Activated T-cell treated with anti-CD3 and anti-CD28 coated beads, Interleukin-2, amount 50 U/mL, for 1 hour (primary cell): ENCODE data around the gene PTPRN2.

Experiments
- DNase-seq: peaks from one replicate; pipeline ENCODE4 v3.0.0-alpha.2; 2020

Gene PTPRN2

DNA sequence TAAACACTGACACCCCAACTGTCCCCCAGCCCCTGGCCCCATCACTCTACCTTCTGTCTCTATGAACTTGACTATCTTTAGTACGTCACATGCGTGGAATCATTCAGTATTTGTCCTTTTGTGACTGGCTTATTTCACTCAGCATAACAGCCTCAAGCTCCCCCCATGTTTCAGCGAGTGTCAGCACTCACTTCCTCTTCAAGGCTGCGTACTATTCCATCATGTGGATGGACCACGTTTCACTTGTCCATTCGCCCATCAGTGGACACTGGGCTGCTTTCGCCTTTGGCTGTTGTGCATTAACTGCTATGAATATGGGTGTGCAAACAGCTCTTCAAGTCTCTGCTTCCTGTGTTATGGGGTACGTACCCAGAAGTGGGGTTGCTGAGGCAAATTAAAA lies 100.7 kb downstream of the PTPRN2 start:
- DNase-seq: no peak

DNA sequence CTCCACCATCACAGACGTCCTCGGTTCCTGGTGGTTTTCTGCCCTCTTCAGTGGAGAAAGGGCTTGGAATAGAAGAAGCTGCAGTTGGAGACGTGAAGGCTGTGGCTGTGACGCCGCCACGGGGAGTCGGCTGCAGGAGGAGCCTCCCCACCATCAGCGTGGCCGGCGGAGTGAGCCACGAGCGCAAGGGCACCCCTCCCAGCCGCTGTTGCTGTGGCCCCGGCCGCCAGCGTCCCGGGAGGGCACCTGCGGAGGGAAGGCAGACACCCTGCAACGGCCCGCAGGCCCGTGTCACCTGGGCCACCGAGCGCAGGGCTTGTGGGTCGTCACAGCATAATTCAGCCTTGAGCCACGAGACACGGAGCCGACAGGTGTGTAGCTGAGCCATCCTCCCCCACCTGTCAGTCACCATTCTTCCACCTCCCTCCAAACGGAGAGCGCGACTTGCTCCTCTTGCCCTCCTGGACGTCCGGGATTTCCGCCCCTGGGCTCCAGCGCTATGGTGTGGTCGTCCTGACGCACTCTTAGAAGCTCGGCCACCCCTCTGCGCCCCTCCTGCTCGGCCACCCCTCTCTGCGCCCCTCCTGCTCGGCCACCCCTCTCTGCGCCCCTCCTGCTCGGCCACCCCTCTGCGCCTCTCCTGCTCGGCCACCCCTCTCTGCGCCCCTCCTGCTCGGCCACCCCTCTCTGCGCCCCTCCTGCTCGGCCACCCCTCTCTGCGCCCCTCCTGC lies 102.7 kb downstream of the PTPRN2 start:
- DNase-seq: no peak

DNA sequence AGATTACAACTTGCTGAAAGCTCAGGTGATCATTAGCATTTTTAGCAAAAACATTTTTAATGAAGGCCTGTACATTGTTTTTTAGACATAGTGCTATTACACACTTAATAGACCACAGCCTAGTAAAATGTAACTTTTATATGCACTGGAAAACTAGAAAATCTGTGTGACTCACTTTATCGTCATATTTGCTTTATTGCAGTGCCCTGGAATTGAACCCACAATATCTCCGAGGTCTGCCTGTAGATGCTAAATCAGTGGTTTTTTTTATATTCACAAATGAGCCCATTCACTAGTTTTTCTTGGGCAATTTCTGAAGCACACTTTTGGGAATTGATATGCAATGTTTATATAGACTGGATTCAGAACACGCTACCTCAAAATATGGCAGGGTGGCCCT lies 105.1 kb downstream of the PTPRN2 start:
- DNase-seq: no peak

DNA sequence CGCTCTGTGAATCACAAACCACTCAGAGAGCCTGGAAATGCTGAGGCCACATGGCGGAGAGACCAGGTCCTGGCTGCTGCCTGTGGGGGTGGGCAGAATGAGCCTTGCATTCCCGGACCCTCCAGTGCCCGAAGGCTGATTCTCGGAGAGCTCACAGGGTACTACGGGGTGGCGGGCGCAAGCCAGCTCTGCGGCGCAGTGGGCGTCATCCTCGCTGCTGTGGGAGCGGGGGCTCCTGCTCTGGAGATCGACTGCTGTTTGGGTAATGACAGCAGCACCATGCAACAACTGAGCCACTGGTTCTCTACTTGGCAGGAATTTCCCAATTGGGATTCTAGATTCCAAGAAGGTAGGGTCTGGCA lies 108.0 kb downstream of the PTPRN2 start:
- no peak for DNase-seq

DNA sequence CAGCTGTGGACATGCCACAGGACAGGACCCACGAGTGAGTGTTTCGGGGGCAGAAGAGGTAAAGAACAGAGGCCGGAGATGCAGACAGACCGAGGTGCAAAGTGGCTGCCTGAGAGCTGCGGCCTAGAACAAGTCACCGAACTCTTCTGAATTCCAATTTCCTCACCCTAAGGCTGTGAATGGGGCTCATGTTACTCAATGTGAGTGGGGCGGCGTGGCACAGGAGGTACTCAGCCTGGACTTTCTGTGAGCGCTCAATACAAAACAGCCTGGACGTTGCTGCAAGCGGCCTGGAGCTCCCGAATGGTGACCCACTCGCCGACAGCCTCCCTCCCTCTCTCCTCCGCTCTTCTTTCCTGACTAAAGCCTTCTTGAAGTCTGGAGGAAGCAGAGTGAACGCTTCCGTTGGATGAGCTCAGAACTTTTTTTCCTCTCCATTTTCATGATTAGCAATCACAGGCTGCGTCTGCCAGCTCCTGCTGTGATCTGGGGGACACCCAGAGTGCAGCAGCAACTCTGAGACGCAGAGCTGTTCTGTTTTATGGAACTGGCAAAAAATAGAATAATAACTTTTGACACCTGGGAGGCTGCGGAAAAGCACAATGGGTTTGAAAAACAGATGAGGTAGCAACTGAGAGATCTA lies 108.5 kb downstream of the PTPRN2 start:
- DNase-seq: no peak

DNA sequence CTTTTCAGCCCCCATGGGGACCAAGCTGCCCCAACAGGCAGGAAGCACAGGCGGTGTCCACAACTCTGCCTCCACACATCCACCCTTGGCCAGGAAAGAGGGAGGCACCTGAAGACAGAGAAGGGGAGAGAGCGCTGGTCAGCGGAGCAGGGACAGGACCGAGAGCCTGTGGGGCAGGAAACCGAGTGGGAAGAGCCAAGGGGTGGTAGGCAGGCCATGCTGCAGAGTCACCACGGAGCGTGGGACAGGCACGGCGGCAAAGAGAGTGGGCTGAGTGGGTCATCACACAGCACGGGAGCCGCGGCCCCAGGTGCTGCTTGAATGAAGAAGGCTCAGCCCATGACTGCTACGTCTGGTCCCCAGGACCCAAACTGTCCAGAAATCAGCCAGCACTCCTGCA lies 109.8 kb downstream of the PTPRN2 start:
- DNase-seq: no peak

DNA sequence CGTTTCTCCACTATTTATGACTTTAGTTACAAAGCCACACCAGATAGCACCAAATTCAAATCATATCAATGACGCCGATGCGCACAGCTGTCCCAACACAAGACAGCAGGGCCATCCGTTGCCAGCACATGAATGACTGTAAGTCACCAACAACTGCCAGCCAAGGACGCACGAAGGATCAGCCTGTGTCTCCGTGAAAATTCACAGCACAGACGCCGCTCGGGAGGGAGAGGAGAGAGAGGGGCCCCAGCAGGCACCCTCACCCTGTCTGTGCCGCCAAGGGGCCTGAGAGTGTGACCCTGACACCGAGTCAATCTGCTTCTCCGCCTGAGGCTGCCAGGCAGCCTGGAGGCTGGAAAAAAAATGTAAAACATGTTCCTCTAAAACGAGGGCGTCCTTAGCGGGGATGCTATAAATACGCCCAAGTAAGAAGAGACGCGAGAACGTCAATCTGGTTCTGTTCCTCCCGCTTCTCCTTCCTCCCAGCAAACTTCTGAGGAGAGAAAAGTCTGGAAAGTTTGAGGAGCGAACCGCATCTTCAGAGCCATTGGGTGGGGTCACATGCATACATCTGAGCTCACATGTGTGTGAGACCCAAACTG lies 111.2 kb downstream of the PTPRN2 start:
- no peak for DNase-seq

DNA sequence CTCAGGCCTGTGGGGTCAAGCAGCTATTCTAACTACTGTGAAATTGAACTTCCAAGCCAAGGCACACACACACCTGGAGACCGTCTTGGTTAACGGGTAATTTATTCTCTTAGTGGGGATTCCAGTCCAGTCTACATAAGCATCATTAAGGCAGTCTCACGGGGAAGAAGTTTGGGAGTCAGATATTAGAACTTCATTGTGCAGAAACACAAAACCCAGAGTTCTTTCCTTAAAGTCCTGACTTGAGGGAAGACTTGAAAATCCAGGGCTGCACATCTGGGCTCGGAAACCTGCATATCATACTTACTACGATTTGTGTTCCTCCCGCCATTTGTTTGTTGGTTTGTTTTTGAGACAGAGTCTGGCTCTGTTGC lies 112.0 kb downstream of the PTPRN2 start:
- DNase-seq: no peak

DNA sequence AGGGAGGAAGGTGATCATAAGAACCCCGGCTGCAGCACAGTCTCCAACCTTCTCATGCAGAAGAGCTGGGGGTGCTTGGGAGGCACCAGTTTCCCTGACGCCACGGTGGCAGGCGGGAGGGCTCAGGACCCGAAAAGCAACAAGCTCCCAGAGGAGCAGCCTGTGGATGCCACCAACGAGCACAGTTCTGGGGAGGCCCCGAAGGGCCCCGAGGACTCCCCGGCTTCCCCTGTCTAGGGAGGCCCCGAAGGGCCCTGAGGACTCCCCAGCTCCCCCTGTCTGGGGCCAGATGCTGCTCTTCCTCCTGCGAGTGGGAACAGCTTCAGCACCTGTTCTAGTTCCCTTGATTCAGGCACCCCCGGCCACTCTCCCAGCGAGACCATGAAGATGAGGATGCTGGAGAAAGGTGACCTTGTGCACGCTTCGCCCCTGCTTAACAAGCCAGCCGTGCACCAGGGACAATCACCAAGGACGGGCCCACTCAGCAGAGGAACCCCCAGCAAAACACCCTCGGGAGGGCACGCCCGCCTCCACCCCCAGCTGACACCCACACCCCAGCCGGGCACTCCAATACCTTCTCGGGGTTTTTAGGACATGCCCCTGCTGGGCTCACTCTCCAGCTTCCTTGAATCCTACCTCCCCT lies 112.5 kb downstream of the PTPRN2 start:
- DNase-seq: no peak

DNA sequence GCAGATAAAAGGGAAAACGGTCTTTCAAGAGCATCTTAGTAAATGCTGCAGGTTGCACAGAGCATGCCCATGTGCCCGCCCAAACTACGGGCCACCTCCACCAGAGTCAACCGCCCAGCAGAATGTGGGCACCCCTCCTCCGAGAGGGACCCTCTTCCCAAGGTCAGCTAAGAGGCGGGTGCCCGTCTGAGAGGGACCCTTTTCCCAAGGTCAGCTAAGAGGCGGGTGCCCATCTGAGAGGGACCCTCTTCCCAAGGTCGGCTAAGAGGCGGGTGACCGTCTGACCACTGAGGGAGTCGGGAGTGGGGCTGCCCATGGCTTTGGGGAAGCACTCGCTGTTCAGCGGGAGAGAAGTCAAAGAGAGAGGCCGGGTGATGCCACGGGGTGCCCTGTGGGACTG lies 113.1 kb downstream of the PTPRN2 start:
- DNase-seq: no peak

DNA sequence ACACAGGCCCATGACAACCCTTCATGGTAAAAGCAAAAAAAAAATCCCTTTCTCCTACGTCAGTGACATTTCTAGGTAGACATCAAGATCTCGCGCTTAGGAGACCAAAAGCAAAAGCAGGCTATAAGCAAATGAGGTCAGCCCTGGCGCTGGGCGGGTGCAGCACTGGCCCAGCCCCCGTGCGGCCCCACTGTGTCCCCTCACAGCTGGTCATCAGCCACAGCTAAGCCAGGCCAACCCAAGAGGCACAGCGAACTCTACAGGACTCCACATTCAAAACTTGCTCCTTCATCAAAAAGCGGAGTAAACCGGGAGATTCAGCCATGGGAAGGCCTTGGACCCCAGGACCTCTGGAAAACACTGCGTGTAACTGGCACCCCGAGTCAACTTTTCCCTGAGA lies 113.7 kb downstream of the PTPRN2 start:
- no peak for DNase-seq

DNA sequence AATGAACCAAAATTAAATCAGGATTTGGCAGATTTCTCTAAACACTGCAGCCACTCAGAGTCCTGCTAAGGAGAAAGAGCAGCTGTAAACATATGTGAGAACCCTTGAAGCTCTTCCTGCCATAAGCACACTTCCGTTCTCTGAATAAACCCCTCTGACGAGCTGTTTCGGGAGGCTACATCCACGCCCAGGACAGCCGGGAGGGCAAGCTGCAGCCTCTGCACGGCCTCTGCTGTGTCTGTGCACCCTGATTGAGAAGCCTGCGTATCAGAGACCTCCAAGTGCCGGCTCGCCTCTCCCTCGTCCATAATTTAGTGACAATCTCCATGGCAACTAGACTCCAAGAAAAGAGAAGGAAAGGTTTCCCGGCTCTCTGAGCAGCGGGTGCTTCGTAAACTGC lies 114.4 kb downstream of the PTPRN2 start:
- no peak for DNase-seq

DNA sequence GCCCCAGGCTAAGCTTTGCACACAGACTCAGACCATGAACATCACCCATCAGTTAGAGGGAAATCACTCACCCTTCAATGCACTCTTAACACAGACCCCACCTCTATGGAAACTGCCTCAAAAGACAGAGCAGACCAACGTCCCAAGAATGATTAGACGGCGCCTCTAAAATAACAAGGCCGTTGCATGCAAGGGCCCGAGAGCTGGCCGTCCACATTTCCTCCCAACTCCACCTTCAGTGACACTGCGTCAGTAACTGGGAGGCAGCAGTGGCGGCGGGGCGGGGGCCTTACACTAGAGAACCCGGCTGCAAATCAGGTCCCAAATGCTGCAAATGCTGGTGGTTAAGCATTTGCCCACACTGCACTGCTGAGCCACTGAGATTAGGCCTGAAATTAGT lies 115.0 kb downstream of the PTPRN2 start:
- DNase-seq: no peak

DNA sequence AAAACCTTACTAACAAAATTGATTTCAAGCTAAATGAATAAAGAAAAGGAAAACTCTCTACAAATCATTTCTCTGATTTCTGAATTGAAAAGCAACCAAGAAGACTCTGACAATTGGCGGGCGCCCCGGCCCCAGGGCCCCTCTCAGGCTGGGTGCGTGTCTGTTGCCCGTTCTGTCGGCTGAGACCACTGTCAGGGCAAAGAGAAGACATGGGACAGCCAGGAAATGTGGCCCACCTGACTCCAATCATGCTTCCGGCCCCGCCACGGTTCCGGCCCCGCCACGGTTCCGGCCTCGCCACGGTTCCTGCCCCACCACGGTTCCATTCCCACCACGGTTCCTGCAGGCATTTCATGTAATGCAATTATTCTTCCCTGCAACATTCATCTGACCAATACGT lies 115.9 kb downstream of the PTPRN2 start:
- DNase-seq: no peak

DNA sequence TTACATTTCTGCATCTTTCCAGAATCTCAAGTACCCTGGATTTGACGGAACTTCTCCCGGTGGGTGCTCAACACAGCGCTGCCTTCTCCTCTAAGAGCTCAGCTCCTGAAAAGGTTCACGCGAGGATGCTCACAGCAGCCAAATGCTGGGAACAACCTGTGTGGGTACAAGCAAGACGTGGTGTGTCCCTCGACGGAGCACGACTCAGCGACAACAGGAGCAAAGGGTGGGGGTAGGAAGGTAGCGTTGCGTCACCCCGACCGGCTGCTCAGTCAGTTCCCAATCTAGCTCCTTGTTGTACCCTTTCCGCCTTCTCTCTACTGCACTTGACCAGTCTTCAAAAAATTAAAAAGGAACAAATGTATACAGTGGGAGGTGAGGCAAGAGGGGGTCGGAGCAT lies 117.3 kb downstream of the PTPRN2 start:
- no peak for DNase-seq

DNA sequence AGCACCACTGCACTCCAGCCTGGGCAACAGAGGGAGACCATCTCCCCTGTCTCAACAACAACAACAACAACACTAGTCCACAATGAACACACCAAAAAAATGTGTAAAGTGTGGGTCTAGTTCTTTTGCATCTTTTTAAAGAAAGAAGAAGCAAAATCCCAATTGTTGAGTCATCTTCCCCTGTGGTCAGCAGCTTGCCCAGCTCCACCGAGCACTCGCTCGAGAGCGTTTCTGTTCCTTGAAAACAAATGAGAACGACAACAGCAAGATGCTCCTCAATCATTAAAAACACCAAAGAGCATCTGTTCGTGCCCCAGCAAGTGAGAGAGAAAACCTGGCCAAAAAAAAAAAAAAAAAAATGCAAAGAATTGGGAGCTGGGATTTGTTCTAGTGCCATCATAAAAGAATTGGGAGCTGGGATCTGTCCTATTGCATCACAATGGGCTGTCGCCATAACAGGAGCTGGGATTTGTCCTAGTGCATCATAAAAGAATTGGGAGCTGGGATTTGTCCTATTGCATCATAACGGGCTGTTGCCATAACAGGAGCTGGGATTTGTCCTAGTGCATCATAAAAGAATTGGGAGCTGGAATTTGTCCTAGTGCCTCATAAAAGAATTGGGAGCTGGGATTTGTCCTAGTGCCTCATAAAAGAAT lies 118.1 kb downstream of the PTPRN2 start:
- DNase-seq: no peak

DNA sequence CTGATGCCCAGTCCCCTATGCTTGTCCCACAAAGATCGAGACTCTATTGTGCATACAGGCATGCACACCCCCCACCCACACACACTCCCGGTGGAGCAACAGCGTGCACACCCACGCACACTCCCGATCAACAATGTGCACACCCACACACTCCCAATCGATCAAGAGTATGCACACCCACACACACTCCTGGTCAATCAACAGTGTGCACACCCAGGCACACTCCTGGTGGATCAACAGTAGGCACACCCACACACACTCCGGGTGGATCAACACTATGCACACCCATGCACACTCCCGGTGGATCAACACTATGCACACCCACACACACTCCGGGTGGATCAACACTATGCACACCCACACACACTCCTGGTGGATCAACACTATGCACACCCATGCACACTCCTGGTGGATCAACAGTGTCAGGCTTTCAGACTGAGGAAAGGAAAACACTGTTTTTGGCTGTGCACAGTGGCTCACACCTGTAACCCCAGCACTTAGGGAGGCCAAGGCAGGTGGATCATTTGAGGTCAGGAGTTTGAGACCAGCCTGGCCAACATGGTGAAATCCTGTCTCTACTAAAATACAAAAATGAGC lies 118.8 kb downstream of the PTPRN2 start:
- DNase-seq: no peak

DNA sequence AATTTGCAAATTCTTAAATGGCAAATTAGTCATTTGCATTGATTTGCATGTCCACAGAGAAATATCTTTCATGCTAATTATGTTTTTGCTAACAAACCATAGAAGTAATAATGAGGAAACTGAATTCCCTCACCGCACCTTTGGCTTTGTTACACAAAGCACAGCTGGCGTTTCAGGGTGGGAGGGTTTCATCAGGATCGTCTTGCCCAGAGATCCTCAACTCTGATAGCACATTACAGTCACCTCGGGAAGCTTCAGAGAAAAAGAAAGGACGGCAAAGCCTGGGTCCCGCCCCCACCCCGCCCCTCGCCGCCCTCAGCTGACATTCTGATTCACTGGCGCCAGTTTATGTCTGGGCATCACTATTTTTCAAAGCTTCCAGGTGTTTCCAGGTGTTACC lies 119.4 kb downstream of the PTPRN2 start:
- DNase-seq: no peak

DNA sequence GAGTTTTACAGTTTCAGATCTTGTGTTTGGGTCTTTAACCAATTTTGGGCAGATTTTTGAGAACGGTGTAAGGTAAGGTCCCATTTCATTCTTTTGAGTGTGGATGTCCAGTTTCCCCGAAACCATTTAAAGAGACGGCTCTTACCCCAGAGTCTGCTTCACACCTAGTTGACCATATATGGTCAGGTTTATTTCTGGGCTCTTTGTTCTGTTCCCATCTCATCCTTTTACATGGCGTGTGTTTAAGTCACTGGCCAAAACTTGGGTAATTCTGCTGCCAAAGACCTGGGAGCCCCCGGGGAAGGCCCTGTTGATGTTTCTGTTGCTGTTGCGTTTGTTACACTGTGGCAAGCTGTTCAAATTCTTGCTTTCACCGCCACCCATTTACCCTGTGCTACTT lies 120.1 kb downstream of the PTPRN2 start:
- DNase-seq: no peak

DNA sequence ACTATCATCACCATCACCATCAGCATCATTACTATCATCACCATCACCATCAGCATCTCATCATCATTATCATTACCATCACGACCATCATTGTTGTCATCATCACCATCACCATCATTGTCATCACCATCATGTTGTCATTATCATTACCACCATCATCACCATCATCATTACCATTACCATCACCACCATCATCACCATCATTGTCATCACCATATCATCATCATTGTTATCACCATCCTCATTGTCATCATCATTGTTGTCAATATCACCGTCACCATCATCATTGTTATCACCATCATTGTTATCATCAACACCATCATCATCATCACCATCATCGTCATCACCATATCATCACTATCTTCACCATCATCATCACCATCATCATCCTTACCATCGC lies 124.3 kb downstream of the PTPRN2 start:
- no peak for DNase-seq

DNA sequence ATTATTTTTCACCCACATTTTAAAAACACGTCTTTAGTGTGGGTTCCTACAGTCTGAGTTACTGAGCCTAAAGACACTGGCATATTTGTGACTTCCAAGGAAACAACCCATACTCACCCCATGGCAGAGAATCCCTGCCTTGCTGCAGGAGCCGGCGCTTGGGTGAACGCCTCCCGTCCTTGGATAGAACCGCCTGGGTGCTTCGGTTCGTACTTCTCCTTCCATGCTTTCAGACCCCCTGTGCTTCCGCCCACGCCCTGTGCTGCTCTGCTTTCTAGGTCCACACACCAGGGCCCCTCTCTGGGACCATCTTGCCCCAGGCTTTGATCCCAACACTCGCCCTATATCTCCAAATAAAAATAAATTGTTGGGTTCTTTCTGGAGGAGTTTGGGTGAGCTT lies 125.8 kb downstream of the PTPRN2 start:
- DNase-seq: no peak

DNA sequence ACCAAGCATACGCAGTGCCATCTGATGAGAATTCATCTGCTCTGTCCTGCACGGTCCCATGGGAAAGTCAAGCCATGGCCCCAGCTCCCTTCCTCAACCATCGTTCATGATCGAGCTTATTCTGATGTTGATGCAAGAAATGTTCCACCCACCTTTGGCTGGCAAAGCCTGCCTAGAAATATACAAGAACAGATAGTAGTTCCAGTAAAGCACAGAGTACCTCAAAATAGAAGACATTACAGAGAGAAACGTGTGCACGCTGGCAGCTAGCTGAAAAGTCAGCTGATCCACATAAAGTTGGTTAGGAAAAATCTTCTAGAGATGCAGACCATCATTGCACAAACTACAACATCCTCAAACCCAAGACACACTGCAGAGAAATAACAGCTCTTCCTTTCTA lies 127.0 kb downstream of the PTPRN2 start:
- no peak for DNase-seq

DNA sequence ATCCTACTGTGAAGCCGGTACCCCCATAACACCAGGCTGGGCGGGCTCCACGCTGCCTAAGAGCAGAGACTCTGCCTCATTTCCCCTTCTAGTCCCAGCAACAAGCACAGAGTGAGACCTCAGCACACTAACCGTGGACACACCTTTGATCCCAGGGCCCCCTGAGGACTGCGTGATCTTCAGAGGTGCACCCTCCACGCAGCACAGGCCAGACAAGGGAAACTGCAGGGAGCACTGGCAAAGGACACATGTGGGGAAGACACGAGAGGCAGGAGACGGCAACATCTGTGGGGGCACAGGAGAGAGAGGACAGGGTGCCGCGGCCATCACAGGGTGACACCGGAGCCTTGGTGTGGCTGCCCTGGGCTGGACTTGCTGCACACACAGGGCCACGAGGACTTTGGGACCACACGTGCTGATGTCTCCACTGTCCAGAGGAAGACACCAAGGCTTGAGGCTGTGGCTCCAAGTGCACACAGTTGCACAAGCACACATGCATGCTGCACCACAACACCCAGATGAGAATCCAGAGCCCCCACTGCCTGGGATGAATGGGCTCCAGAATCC lies 128.8 kb downstream of the PTPRN2 start:
- no peak for DNase-seq
